Measurements from ENCODE around the gene NPHP3. TPM values are rescaled to one million over a fixed set of nuclear protein-coding genes. Genes with fewer than 3 reads are reported as not detected.

NPHP3 gene
- polyA plus RNA-seq, 1 of the 3 experiments (the other 2 are of a cell fraction): 19.0 TPM

GRCh38 chr3:132662212-132662611 lies 60.0 kb downstream of the NPHP3 start:
- Histone ChIP-seq H3K4me3 (ENCODE audit: low read depth in 2 of 2, low read length in 1 of 2) (no peak overlapping the region; a peak in 2 of 4 replicates), H4K20me1 (ENCODE audit: insufficient read depth) (no peaks in the 10 kb centered on the region), H3K79me2 (ENCODE audit: insufficient read depth) (peaks cover 61% of the 10 kb centered on the region), H2AFZ (ENCODE audit: low read depth) (no peak overlapping the region), H3K36me3 (replicated peaks in 1 of 2; ENCODE audit: control insufficient read depth in 1 of 2, insufficient read depth in 2 of 2, low read length in 1 of 2) (peaks cover 13 to 30% of the 10 kb centered on the region in 2 experiments), H3F3A (replicated peaks; ENCODE audit: insufficient read depth) (peaks cover 9% of the 10 kb centered on the region), H3K4me1 (ENCODE audit: control insufficient read depth in 1 of 2, insufficient read depth in 2 of 2, low read depth in 1 of 2, low read length in 1 of 2) (peaks cover 4 to 16% of the 10 kb centered on the region in 2 experiments; a peak in 3 of 4 replicates), H3K9ac (peak overlapping the region; percentile 89; the same call in 1 of the 2 replicates), H3K27ac (ENCODE audit: low read depth in 2 of 2, low read length in 1 of 2) (no peak overlapping the region), H3K9me3 (no peaks in the 10 kb centered on the region), H3K9me2 (no peaks in the 10 kb centered on the region), H3K4me2 (peak overlapping the region; percentile 89), H3K27me3 (ENCODE audit: insufficient read depth) (no peaks in the 10 kb centered on the region)
- POLR2A ChIA-PET: interaction anchor here (1.4 kb wide), 1 partner anchor 128 kb away, joined by 3 read pairs; no protein-coding TSS in a partner anchor
- DNase-seq: no peak
- TF ChIP-seq, protein P1, sequence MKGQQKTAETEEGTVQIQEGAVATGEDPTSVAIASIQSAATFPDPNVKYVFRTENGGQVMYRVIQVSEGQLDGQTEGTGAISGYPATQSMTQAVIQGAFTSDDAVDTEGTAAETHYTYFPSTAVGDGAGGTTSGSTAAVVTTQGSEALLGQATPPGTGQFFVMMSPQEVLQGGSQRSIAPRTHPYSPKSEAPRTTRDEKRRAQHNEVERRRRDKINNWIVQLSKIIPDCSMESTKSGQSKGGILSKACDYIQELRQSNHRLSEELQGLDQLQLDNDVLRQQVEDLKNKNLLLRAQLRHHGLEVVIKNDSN (IDR thresholded peaks at IDR 0.05; ENCODE audit: borderline replicate concordance, low read depth): no peak
- CTCF ChIA-PET: interaction anchor here (1.1 kb wide), 1 partner anchor 20 kb away, joined by 3 read pairs; no protein-coding TSS in a partner anchor

DNA sequence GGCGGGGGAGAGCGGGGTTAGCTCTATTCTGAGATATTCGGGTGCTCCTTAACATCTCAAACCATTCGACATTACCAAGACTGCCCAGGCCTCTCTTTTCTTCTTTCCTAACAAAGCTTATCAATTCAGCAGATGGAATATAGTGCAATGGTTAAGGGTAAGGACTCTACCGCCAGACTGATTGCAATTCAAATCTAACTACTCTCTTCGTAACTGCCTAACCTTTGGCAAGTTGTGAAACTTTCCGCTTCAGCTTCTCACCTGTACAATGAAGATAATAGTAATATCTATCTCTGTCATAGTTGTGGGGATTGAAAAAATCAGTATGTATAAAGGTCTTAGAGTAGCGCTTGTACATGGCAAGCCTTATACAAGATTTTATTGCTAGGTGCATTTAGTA lies 61.1 kb downstream of the NPHP3 start:
- WGBS (ENCODE audit: low lambda C conversion rate): 17% methylated on average over 8 of the region's 8 CpGs
- DNase-seq: no peak
- Histone ChIP-seq H3K9me2 (no peaks in the 10 kb centered on the region), H3K4me1 (ENCODE audit: control insufficient read depth in 1 of 2, insufficient read depth in 2 of 2, low read depth in 1 of 2, low read length in 1 of 2) (peaks cover 9 to 16% of the 10 kb centered on the region in 2 experiments; a peak in 3 of 4 replicates), H3K36me3 (replicated peaks in 1 of 2; ENCODE audit: control insufficient read depth in 1 of 2, insufficient read depth in 2 of 2, low read length in 1 of 2) (peaks cover 6 to 19% of the 10 kb centered on the region in 2 experiments), H3K4me2 (peak overlapping the region; percentile 89), H3F3A (replicated peaks; ENCODE audit: insufficient read depth) (peaks cover 17% of the 10 kb centered on the region), H3K27ac (ENCODE audit: low read depth in 2 of 2, low read length in 1 of 2) (peak overlapping the region in 1 of 2 experiments; percentile 85; a peak in 2 of 4 replicates), H3K27me3 (ENCODE audit: insufficient read depth) (no peaks in the 10 kb centered on the region), H3K9me3 (no peaks in the 10 kb centered on the region), H2AFZ (ENCODE audit: low read depth) (peak overlapping the region; percentile 91; the same call in 1 of the 2 replicates), H3K4me3 (ENCODE audit: low read depth in 2 of 2, low read length in 1 of 2) (peak overlapping the region; percentile 81 to 95), H3K9ac (peak overlapping the region; percentile 89), H4K20me1 (ENCODE audit: insufficient read depth) (no peaks in the 10 kb centered on the region), H3K79me2 (ENCODE audit: insufficient read depth) (peaks cover 66% of the 10 kb centered on the region)
- ChIA-PET CTCF (interaction anchor here (0.8 to 3.6 kb wide), 4 partner anchors 10 to 22 kb away, joined by 3 to 21 read pairs (median 3); no protein-coding TSS in a partner anchor), POLR2A (interaction anchor here (0.7 to 1.4 kb wide), 3 partner anchors 18 to 127 kb away, joined by 3 read pairs; no protein-coding TSS in a partner anchor)
- no peak for TF ChIP-seq TCF12 (IDR thresholded peaks at IDR 0.05)

GRCh38 chr3:132660811-132661070 lies 61.5 kb downstream of the NPHP3 start:
- peak overlapping the region; percentile 89 for H3K4me2 ChIP-seq
- CTCF ChIA-PET: interaction anchor here (0.6 to 3.6 kb wide), 3 partner anchors 11 to 125 kb away, joined by 3 to 21 read pairs (median 3); no protein-coding TSS in a partner anchor
- WGBS (ENCODE audit: low lambda C conversion rate): 2% methylated on average over 4 of the region's 5 CpGs
- TF ChIP-seq, protein P1 (IDR thresholded peaks at IDR 0.05; ENCODE audit: borderline replicate concordance, low read depth): no peak
- TF ChIP-seq EP300 (IDR thresholded peaks at IDR 0.05; ENCODE audit: borderline replicate concordance in 1 of 2, low read depth in 1 of 2, low read length in 1 of 2) (no peak), ELF1 (IDR thresholded peaks at IDR 0.05) (no peak), YY1 (IDR thresholded peaks at IDR 0.05; ENCODE audit: low read depth) (no peak), MEF2A (IDR thresholded peaks at IDR 0.05; ENCODE audit: borderline replicate concordance, low read depth) (no peak), MAX (IDR thresholded peaks at IDR 0.05; ENCODE audit: low read depth) (no peak), FOXJ3 (CRISPR knock-in tag; IDR thresholded peaks at IDR 0.05) (no peak), RFX5 (IDR thresholded peaks at IDR 0.05; ENCODE audit: low read length) (no peak), SIN3A (IDR thresholded peaks at IDR 0.05; ENCODE audit: borderline replicate concordance, low read depth, low read length) (no peak), NRF1 (IDR thresholded peaks at IDR 0.05; ENCODE audit: low read depth, low read length) (no peak), FOXM1 (IDR thresholded peaks at IDR 0.05; ENCODE audit: low read depth) (no peak), TEAD4 (IDR thresholded peaks at IDR 0.05; ENCODE audit: borderline replicate concordance, insufficient read depth) (no peak), REST (IDR thresholded peaks at IDR 0.05; ENCODE audit: low read depth, low read length) (no peak)
- TF ChIP-seq, protein P2, sequence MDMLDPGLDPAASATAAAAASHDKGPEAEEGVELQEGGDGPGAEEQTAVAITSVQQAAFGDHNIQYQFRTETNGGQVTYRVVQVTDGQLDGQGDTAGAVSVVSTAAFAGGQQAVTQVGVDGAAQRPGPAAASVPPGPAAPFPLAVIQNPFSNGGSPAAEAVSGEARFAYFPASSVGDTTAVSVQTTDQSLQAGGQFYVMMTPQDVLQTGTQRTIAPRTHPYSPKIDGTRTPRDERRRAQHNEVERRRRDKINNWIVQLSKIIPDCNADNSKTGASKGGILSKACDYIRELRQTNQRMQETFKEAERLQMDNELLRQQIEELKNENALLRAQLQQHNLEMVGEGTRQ (IDR thresholded peaks at IDR 0.05; ENCODE audit: borderline replicate concordance, low read depth, low read length): no peak

More at GRCh38 chr3:132660811-132661070, 61.5 kb downstream of the NPHP3 start:
- H3K9me2 ChIP-seq: no peaks in the 10 kb centered on the region
- H3F3A ChIP-seq (replicated peaks; ENCODE audit: insufficient read depth): peaks cover 21% of the 10 kb centered on the region
- H2AFZ ChIP-seq (ENCODE audit: low read depth): peak overlapping the region; percentile 91; the same call in 1 of the 2 replicates
- no peaks in the 10 kb centered on the region for H3K9me3 ChIP-seq
- H3K9ac ChIP-seq: peak overlapping the region; percentile 89
- H3K4me1 ChIP-seq (ENCODE audit: control insufficient read depth in 1 of 2, insufficient read depth in 2 of 2, low read depth in 1 of 2, low read length in 1 of 2): peaks cover 9 to 16% of the 10 kb centered on the region in 2 experiments; a peak in 3 of 4 replicates
- H3K4me3 ChIP-seq (ENCODE audit: low read depth in 2 of 2, low read length in 1 of 2): peak overlapping the region; percentile 81 to 95
- H4K20me1 ChIP-seq (ENCODE audit: insufficient read depth): no peaks in the 10 kb centered on the region
- DNase-seq: peak; percentile 13
- H3K27ac ChIP-seq (ENCODE audit: low read depth in 2 of 2, low read length in 1 of 2): peak overlapping the region; percentile 85 to 95
- H3K27me3 ChIP-seq (ENCODE audit: insufficient read depth): no peaks in the 10 kb centered on the region
- H3K79me2 ChIP-seq (ENCODE audit: insufficient read depth): peaks cover 68% of the 10 kb centered on the region
- H3K36me3 ChIP-seq (replicated peaks in 1 of 2; ENCODE audit: control insufficient read depth in 1 of 2, insufficient read depth in 2 of 2, low read length in 1 of 2): peaks cover 9 to 16% of the 10 kb centered on the region in 2 experiments
- POLR2A ChIA-PET: interaction anchor here (0.7 kb wide), 3 partner anchors 12 to 21 kb away, joined by 3 read pairs; no protein-coding TSS in a partner anchor
